Bronchus fibroblast of lung (primary cell): ENCODE data around the gene GRPR. TPM values are rescaled to one million over a fixed set of nuclear protein-coding genes. Genes with fewer than 3 reads are reported as not detected.

Source experiments
- total RNA-seq: library from RNA; depleted of rRNA; stranded (reverse); fragments of >200 nt; gene quantifications from 2 replicates; pipeline ENCODE4 v1.2.3, GENCODE V29; 2015

Gene GRPR
- total RNA-seq, result under 0.01 TPM in 2 replicates

DNA sequence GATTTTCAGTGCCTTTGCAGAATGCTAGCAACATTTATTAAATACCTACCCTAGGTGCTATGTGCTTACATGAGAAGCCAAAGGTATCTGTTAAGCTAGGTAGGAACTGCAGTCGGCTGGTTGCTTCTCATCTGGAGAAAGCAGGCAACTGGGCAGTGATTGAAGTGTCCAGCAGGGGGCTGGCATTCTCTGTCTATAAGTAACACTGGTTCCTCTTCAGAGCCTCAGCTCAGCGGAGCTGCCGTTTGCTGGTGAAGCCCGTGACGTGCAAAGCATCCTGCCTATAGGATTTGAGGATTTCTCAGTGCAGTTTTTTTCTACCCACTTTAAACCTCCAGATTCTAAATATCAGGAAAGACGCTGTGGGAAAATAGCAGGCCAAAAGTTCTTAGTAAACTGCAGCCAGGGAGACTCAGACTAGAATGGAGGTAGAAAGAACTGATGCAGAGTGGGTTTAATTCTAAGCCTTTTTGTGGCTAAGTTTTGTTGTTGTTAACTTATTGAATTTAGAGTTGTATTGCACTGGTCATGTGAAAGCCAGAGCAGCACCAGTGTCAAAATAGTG is at the start of gene GRPR:
TSS of gene GRPR (plus strand) at position 344 of the 565 bp plus-strand sequence. CDS start 389 bp downstream, outside the sequence.

DNA sequence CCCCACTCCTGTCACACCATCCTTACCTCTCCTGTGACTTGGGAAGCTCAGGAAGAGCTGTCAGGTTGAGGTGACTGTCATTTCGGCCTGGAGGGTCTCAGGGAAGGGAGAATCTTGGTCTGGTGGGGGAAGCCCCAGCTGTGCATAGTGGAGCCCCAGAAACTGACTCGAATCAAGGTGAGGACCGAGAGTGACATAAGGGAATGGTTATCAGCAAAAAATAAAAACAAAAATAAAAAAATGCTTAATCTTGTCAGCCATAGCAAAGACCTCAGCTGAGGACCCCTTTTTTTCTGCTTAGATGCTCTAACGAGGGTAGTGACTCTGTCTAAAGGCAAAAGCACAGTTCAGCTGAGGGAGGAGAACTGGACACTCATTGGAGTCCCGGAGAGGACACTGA is 43.8 kb downstream of the GRPR start, which contains the start of gene MAGEB17:
TSS of gene MAGEB17 (plus strand) at position 301 of the 400 bp plus-strand sequence. CDS start 2,902 bp downstream, outside the sequence.

Other genes starting within 250 kb of the GRPR start
- not detected in 2 replicates for gene MAGEB17, start 43.9 kb downstream of the GRPR start, total RNA-seq